HG03103 (cell line): ENCODE data around the gene SPRR2F.
"Not testable (repeated sequence)": the region's sequence is repeated elsewhere in the genome, so short reads cannot be mapped to it uniquely, and the experiment has no call there.

Experiments
- ATAC-seq: cut with Tn5 transposase; IDR thresholded peaks from one replicate; pipeline ENCODE4 v1.9.1; 2021; ENCODE audit warnings: low read depth; ENCODE audit not compliant: unreplicated experiment

SPRR2F gene, protein sequence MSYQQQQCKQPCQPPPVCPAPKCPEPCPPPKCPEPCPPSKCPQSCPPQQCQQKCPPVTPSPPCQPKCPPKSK

GRCh38 chr1:153113416-153113815 lies at the start of gene SPRR2F:
TSS of gene SPRR2F (minus strand) at chr1:153113516. CDS start at chr1:153112733, 783 bp downstream.
- ATAC-seq: no peak

GRCh38 chr1:153155541-153155940 lies 42.2 kb upstream of the SPRR2F start:
- no peak for ATAC-seq

GRCh38 chr1:153152481-153152880 lies 39.2 kb upstream of the SPRR2F start:
- no peak for ATAC-seq

DNA sequence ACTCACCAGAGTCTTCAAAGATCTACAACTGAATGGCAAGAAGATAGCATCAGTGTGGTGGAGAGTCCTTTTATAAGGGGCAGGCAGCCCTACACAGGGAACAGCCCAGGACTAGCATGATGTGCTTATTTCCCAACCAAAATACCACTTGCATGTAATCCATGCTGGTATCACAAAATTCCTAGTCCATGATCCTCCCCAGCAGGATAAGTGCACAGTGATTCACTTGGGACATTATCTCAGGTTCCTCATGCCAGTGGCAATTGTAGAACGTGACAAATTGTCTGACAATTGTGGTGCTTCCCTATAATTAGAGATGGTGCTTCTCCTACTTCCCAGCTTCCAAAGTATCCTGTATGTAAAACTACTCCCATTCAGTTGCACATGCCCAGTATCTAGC lies 37.5 kb upstream of the SPRR2F start, which contains the start of gene SPRR2G:
TSS of gene SPRR2G (minus strand) at position 45 of the 400 bp plus-strand sequence. CDS start 780 bp downstream, outside the sequence.
- ATAC-seq: no peak

DNA sequence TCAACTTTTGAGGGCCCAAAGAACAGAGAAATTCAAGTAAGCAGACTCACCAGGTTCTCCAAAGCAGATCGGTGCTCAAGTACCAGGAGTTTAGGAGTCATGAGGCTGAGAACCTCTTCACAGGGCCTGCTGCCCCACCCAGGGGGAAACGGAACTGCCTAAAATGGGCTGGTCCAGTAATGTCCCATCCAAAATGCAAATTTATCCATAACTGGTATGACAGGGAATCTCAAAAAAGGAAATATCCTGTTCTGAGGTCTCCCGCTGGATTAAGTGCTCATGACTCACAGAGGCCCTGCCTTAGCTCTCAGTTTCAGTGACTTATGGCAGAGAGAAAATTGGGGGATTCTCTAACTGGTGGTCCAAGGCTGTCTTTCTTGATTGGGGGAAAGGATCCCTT lies 28.1 kb upstream of the SPRR2F start:
- no peak for ATAC-seq

DNA sequence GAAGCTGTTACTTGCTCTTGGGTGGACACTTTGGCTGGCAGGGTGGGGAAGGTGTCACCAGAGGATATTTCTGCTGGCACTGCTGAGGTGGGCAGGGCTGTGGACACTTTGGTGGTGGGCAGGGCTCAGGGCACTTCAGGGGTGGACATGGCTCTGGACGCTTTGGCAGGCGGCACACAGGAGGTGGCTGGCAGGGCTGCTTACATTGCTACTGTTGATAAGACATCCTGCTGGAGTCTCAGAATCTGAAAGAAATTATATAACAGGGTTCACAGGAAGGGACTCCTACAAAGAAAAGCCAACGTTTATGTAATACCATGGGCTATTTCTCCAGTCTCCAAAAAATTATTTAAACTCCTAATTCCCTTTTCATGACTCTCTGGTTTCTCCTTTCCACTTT lies 27.2 kb upstream of the SPRR2F start:
- ATAC-seq: no peak

- ATAC-seq: no peak
Measured at GRCh38 chr1:153133743-153134142, 20.4 kb upstream of the SPRR2F start.

GRCh38 chr1:153133267-153133666 lies 20.0 kb upstream of the SPRR2F start:
- no peak for ATAC-seq

DNA sequence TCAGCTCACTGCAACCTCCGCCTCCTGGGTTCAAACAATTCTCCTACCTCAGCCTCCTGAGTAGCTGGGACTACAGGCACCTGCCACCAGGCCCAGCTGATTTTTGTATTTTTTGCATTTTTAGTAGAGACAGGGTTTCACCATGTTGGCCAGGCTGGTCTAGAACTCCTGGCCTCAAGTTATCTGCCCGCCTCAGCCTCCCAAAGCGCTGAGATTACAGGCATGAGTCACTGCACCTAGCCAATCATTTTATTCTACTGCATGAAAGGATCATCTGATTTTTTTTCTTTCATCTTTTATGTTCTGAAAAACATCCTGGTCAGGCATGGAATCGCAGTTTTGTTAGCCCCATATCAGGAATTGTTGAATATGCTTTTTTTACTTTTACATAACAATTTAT lies 15.4 kb upstream of the SPRR2F start:
- ATAC-seq: not testable (repeated sequence)

- ATAC-seq: no peak
Measured at GRCh38 chr1:153127296-153127695, 14.0 kb upstream of the SPRR2F start.

DNA sequence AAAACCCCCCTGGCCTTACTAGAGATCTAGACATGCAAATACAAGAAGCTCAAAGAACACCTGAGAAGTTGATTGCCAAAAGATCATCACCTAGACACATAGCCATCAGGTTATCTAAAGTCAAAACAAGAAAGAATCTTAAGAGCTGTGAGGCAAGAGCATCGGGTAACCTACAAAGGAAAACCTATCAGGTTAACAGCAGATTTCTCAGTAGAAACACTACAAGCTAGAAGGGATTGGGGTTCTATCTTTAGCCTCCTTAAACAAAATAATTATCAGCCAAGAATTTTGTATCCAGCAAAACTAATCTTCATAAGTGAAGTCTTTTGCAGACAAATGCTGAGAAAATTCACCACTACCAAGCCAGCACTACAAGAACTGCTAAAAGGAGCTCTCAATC lies 12.2 kb upstream of the SPRR2F start:
- ATAC-seq: no peak

DNA sequence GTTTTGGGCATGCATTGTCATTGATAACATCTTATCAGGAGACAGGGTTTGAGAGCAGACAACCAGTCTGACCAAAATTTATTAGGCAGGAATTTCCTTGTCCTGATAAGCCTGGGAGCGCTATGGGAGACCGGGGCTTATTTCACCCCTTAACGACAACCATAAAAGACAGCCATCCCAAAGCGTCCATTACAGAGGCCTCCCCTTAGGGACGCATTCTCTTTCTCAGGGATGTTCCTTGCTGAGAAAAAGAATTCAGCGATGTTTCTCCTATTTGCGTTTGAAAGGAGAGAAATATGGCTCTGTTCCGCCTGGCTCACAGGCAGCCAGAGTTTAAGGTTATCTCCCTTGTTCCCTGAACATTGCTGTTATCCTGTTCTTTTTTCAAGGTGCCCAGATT lies 10.5 kb upstream of the SPRR2F start:
- ATAC-seq: not testable (repeated sequence)

DNA sequence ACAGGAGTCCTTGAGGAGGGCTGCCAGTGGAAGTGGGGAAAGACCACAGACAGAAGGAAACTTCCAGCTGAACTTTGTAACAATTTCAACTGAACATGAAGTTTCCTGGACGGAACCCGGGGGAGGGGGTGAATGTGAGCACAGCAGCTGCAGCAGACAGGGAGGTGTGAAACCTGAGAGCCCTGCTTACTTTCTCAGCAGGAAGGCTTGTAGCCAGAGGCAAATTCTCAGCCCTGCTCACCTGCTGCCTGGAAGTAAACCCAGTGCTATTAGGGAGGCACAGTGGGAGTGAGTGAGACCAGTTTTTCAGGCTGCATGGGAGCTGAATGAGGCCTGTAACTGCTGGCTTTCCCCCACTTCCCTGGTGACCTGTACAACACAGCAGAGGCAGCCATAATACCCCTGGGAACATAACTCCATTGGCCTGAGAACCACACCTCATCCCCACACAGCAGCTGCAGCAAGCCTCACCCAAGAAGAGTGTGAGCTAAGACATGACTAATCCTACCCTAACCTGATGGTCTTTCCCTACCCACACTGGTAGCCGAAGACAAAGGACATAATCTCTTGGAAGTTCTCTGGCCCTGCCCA lies 9.6 kb upstream of the SPRR2F start:
- no peak for ATAC-seq

- no peak for ATAC-seq
Measured at GRCh38 chr1:153120945-153121344, 7.6 kb upstream of the SPRR2F start.

GRCh38 chr1:153119491-153119971 lies 6.2 kb upstream of the SPRR2F start:
- no peak for ATAC-seq

DNA sequence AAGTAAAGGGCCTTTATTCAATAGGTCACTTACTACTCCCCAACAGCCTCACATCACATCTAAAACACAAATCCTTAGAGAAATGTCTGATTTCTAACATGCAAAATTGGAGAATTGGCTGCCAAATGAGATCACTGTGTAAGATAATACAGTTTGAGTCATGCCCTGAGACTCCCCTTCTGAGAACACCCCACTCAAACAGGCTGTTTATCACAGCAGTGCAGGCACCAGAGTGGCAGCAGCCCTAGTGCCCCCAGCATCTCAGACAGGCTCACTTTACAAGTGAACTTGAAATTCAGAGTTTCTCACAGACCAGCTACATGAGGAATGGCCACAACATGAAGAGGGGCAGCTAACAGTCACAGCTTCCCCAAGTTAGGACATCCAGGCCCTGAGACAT lies 1.9 kb upstream of the SPRR2F start:
- not testable (repeated sequence) for ATAC-seq

GRCh38 chr1:153112454-153112853 lies 862 bp downstream of the SPRR2F start:
- not testable (repeated sequence) for ATAC-seq

DNA sequence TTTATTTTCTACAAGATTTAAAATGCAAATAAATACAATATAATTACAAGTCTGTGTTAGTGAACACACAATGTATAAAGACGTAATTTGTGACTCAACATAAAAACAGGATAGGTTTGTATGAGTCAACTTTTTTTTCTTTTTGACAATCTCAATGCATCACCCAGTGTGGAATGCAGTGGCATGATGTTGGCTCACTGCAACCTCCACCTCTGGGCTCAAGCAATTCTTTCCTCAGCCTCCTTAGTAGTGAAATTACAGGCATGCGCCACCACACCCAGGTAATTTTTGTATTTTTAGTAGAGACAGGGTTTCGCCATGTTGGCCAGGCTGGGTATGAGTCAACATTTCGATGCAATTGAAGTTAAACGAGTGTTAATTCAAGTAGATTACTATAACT lies 13.1 kb downstream of the SPRR2F start:
- no peak for ATAC-seq

GRCh38 chr1:153099461-153100045 lies 13.8 kb downstream of the SPRR2F start:
- ATAC-seq: no peak

- no peak for ATAC-seq
Measured at GRCh38 chr1:153095764-153096163, 17.6 kb downstream of the SPRR2F start.

- no peak for ATAC-seq
Measured at GRCh38 chr1:153094426-153094825, 18.9 kb downstream of the SPRR2F start, which contains the start of gene SPRR2E. TSS of gene SPRR2E (minus strand) at chr1:153094526. CDS start at chr1:153093751, 775 bp downstream.

DNA sequence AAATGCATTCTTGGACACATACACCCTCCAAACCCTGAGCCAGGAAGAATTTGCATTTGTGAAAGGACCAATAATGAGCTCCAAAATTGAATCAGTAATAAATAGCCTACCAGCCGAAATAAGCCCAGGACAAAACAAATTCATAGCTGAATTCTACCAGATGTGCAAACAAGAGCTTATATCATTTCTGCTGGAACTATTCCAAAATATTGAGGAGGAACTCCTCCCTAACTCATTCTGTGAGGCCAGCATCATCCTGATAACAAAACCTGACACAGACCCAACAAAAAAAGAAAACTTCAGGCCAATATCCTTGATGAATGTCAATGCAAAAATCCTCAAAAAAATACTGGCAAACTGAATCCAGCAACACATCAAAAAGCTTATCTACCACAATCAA lies 25.7 kb downstream of the SPRR2F start:
- no peak for ATAC-seq
